GM13977 (cell line): ENCODE data around the gene FITM1.

Experiments used
- DNase-seq: peaks from one replicate; pipeline ENCODE4 v3.0.0; 2012; ENCODE audit warnings: low spot score
- in situ Hi-C: fragments of 300-500 bp; cut with MboI; formaldehyde crosslinking; loops from one replicate; pipeline ENCODE4 v1.12.0; 2022; ENCODE audit warnings: low sequenced_read_pairs, low pct_unique_long_range_greater_than_20kb, mixed read lengths, inconsistent platforms; ENCODE audit not compliant: unreplicated experiment
- TF ChIP-seq, protein P1 (sequence below): IDR thresholded peaks from 2 replicates; pipeline ENCODE4 v1.5.1; 2012; ENCODE audit warnings: mild to moderate bottlenecking, control low read depth; ENCODE audit not compliant: insufficient read depth; ENCODE audit errors: extremely low read depth, missing control alignments

FITM1 gene

DNA sequence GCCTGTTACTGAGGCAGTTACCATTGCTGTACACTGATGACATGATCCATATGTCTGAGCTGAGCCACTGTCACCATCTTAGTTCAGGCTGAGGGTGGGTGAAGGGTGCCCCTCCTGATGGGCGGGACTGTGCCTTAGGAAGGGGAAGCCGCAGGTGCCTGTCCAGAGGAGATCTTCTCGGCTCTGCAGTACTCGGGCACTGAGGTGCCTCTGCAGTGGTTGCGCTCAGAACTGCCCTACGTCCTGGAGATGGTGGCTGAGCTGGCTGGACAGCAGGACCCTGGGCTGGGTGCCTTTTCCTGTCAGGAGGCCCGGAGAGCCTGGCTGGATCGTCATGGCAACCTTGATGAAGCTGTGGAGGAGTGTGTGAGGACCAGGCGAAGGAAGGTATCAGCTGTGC lies 20.5 kb downstream of the FITM1 start:
- in situ Hi-C loops: no loop called here
- TF ChIP-seq, protein P1, sequence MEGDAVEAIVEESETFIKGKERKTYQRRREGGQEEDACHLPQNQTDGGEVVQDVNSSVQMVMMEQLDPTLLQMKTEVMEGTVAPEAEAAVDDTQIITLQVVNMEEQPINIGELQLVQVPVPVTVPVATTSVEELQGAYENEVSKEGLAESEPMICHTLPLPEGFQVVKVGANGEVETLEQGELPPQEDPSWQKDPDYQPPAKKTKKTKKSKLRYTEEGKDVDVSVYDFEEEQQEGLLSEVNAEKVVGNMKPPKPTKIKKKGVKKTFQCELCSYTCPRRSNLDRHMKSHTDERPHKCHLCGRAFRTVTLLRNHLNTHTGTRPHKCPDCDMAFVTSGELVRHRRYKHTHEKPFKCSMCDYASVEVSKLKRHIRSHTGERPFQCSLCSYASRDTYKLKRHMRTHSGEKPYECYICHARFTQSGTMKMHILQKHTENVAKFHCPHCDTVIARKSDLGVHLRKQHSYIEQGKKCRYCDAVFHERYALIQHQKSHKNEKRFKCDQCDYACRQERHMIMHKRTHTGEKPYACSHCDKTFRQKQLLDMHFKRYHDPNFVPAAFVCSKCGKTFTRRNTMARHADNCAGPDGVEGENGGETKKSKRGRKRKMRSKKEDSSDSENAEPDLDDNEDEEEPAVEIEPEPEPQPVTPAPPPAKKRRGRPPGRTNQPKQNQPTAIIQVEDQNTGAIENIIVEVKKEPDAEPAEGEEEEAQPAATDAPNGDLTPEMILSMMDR: no peak
- no peak for DNase-seq

DNA sequence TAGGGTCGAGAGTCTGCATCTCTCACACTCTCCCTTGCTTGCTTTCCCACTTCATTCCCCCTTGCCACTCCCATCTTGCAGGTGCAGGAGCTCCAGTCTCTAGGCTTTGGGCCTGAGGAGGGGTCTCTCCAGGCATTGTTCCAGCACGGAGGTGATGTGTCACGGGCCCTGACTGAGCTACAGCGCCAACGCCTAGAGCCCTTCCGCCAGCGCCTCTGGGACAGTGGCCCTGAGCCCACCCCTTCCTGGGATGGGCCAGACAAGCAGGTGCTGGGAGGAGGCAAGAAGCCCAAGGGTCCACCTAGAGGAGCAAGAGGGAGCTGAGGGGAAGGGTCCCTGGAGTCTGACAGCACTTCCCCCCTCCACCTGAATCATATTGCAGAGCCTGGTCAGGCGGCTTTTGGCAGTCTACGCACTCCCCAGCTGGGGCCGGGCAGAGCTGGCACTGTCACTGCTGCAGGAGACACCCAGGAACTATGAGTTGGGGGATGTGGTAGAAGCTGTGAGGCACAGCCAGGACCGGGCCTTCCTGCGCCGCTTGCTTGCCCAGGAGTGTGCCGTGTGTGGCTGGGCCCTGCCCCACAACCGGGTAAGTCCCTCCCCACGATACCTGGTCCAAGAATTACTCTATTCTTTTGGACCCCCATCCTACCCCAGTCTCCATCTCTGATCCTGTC lies 21.1 kb downstream of the FITM1 start:
- DNase-seq: no peak
- TF ChIP-seq, protein P1: no peak
- in situ Hi-C loops: no loop called here

DNA sequence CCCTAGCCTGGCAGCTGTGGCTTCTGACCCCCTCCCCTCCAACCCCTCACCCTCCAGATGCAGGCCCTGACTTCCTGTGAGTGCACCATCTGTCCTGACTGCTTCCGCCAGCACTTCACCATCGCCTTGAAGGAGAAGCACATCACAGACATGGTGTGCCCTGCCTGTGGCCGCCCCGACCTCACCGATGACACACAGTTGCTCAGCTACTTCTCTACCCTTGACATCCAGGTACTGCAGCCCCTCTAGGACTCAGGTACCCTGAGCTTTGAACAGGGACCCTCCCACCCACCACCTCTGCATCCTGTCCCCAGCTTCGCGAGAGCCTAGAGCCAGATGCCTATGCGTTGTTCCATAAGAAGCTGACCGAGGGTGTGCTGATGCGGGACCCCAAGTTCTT lies 24.6 kb downstream of the FITM1 start:
- in situ Hi-C loops: no loop called here
- TF ChIP-seq, protein P1: no peak
- DNase-seq: no peak

DNA sequence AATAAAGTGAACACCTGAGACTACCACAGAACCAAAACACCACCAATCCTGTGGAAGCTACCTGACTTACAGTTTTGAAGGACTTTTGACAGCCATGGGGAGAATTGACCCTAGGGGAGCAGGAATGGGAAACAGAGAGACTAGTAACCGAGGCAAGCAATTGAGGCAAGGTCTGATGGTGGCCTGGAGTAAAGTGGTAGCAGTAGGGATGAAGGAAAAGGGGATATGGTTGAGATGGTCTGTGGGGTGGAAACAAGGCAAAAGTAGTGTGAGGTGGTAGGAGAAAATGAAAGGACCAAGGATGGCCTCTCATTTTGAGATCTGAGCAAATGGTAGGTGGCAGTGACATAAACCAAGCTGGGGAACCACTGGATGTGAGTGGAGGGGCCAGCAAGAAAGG lies 26.4 kb downstream of the FITM1 start:
- TF ChIP-seq, protein P1: no peak
- no peak for DNase-seq
- in situ Hi-C loops: no loop called here

DNA sequence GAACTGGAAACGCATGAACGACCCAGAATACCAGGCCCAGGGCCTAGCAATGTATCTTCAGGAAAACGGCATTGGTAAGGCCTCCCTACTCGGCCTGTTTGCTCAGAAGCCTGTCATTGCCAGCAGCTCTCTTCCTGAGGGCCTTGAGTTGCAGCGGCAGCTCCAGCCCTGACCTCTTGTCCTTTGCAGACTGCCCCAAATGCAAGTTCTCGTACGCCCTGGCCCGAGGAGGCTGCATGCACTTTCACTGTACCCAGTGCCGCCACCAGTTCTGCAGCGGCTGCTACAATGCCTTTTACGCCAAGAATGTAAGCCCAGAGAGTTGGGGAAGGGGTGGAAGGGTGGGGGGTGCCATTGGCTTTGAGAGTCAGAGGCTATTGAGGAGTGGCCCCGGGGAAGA lies 26.9 kb downstream of the FITM1 start:
- TF ChIP-seq, protein P1: no peak
- no peak for DNase-seq
- in situ Hi-C loops: no loop called here

DNA sequence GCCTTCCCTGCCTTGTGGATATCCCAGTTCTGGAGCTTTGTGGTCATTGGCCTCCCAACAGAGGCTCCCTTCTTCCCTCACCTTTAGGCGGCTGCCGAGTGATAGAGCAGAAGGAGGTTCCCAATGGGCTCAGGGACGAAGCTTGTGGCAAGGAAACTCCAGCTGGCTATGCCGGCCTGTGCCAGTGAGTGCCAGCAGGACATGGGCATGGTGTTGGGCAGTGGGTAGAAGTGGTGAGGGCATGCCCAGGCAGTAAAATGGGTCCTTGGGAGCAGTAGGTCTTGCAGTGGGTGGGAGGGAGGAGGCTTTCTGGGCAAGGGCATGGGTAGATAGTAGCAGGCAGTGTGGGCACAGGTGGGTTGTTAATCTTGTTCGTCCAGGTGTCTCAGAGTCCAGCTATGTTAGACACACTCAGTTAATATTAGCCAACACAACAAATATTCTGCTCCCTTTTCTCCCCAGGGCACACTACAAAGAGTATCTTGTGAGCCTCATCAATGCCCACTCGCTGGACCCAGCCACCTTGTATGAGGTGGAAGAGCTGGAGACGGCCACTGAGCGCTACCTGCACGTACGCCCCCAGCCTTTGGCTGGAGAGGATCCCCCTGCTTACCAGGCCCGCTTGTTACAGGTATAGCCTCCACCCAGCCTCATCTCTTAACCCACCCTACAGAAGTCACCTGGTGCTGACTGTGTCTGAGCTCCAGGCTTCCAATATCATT lies 29.5 kb downstream of the FITM1 start:
- in situ Hi-C loops: no loop called here
- TF ChIP-seq, protein P1: no peak
- no peak for DNase-seq
